ENCODE measurements around the gene RNF183.
"Not testable (repeated sequence)": the region's sequence is repeated elsewhere in the genome, so short reads cannot be mapped to it uniquely, and the experiment has no call there.

The RNF183 gene

DNA sequence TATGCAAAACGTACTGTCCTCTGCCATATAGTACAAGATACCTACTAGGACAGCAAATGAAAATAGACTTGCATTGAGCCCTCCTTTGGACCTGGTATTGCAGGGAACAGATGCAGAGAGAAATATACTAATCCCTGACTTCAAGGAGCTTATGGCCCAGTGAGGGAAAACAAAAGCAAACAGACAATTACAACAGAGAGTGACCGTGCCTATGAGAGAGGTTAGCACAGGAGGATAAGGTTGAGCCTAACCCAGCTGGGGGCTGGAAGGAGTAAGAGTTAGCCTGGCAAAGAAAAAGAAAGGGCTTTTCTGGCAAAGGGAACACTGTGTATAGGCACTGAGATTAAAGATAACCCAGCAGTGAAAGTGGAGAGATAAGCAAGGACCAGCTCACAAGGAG lies 33.3 kb downstream of the RNF183 start:
- DNase-seq = no peak

DNA sequence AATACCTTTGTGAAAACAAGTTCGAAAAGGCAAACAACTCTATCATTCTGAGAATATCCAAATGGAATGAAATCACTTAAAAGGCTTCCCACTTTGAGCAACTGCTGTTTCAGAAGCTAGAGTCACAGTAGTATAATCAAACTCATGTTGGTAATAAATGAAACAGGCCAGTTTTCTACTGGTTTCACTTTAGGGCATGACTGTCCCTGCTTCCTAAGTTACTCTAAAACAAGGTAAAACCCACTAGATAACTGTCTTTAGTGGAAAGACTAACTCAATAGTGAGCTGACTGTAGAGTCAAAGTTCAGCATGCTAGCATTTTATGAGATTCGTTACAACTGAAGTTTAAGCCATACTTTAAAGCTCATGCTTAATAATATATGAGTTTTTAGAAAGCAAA lies 33.8 kb downstream of the RNF183 start:
- DNase-seq = no peak

DNA sequence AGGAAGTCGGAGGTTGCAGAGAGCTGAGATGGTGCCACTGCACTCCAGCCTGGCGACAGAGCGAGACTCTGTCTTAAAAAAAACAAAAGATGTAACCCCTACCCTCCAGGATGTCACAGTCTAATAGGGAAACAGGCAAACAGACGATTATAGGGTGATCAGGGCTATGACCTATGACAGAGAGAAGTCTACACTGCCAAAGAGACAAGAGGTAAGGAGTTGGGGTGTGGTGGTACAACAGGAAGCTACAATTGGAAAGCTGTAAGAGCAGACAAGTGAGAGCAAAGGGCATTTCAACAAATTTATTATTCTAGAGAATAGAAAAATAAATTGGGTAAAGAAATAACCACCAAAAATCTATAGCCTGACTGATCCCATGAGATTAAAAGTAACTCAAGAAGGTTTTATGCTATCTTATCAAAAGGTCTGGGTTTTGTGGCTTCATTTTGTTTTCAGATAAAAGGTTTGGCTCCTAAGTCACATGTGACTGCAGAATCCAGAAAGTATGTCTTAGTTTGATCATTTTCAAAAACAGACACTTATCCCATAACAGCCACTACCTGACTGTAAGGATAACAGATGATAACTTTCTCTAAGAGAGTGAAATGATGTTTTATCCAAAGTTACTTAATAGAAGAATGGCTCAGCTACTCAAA lies 35.1 kb downstream of the RNF183 start:
- DNase-seq = no peak

DNA sequence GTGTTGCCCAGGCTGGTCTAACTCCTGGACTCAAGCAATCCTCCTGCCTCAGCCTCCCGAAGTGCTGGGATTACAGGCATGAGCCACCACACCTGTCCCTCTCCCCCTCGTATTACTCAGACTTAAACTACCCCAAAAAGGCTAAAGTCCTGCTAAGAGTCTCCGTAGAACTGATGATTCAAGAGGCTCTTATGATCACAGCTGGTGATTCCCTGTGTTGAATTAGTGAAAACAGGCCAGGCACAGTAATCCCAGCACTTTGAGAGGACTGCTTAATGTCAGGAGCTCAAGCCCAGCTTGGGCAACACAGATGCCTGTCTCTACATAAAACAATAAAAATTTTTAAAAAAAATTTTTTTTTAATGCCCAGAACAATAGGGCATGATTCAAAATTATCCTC lies 37.0 kb downstream of the RNF183 start:
- DNase-seq = no peak

DNA sequence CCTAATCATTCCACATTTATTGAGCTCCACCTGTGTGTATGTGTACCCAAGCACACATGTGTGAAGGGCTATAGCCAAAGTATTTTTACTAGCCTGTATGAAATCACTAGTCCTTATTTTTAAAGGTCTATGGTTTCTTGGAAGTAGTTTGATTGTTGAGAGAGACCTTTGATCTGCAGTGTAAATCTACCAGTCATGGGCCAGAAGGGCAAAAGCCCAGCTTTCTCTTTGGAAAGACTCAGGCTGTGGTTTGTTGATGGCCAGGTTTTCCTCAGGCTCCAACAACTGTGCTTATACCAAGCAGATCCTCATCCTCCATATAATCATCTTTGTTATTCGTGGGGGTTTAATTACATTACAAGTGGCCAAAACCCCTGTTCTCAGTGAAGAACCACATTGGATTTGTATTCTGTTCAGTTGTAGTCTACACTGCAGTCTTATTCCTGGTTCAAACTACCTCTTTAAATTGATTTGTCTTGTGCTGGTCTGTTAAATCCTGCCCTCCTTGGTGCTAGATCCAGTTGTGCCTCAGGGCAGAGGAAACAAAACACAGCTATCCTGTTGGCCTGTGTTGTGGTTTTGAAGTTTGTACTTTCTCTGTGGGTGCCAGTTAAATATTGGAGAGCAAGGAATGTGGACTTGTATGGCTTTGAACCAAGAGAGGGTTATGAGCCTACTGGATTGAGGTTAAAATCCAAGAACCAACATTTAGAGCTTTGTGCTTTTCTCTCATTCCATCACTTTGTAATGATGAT lies 41.1 kb downstream of the RNF183 start:
- no peak for DNase-seq

DNA sequence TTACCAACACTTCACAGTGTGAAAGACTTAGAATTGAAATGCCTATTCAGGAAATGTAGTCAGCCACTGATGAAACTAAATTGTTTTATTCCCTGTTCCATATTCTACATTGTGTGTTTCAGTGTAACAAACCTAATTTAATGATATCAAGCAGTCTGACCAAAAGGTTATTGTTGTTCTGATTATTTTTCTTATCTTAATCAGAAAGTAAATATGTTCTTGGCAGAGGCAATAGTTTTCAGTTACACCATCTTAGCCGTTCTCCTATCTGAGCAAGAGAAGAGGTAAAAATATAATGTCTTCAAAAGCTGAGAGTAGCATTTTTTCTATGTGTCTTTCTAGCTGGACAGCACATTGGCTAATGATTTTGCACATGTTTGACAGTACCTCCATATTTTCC lies 44.9 kb downstream of the RNF183 start:
- DNase-seq = no peak

DNA sequence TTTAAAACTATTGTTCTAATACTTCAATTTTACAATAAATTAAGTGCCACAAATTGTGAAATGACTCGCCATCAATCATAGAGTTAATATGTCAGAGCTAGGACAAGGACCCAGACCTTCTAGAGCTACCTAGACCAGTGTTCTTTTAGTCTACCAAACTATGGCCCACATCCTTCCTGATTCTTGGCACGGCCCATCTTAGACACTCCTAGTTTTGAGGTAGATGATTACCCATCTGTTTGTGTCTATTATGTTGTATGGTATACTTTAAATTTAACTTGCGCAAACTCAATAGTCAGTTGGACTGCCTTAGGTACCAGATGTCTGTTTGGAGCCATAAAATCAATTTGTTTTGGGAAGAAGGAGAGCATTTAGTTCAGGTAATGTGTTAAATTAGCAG lies 45.3 kb downstream of the RNF183 start:
- no peak for DNase-seq

DNA sequence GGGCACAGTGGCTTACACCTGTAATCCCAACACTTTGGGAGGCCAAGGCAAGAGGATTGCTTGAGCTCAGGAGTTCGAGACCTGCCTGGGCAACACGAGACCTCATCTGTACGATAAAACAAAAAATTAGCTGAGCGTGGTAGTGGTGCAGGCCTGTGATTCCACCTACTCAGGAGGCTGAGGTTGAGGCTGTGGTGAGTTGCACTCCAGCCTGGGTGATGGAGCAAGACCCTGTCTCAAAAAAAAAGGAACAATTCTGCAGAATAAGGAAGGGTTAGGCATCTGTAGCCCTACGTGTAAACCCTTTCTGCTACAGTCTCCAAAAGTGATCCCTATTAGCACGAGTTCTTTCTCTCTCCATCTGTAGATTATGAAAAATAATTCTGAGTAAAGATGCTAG lies 47.7 kb downstream of the RNF183 start:
- no peak for DNase-seq

DNA sequence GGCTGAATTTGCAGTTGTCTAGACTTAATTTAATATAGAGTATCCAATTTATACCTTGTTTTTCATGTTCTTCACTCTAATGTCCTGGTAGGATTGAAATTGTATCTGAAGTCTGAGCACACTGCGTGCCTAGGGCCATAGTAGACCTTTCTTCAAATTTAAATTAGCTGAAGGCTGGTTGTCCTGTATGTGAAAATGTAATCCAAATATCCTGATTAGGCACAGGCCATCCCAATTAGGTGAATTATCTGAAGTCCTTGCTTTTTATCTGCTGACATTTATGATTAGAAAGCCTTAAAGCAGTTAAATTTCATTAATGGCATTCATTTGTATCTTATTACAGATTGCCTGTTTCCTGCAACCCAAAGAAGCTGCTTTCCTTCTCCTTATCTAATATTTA lies 48.2 kb downstream of the RNF183 start:
- no peak for DNase-seq

DNA sequence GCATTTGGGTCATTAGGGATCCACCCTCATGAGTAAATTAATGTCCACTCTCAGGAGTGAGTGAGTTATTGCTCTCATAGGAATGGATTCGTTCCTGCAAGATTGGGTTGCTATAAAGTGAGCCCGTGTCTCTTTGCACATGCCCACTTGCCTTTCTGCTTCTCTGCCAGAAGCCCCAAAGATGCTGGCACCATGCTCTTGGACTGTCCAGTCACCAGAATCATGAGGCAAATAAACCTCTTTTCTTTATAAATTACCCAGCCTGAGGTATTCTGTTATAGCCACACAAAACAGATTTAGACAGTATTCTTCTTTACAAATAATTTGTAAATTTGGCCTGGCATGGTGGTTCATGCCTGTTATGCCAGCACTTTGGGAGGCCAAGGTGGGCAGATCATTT lies 52.4 kb downstream of the RNF183 start:
- DNase-seq = no peak

DNA sequence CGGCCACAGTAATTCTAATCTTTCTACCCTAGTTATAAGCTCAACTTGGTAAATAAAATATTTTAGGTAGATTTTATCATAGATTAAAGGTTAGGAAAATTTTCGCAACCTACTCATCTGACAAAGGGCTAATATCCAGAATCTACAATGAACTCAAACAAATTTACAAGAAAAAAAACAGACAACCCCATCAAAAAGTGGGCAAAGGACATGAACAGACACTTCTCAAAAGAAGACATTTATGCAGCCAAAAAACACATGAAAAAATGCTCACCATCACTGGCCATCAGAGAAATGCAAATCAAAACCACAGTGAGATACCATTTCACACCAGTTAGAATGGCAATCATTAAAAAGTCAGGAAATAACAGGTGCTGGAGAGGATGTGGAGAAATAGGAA lies 53.5 kb downstream of the RNF183 start:
- DNase-seq = not testable (repeated sequence)

DNA sequence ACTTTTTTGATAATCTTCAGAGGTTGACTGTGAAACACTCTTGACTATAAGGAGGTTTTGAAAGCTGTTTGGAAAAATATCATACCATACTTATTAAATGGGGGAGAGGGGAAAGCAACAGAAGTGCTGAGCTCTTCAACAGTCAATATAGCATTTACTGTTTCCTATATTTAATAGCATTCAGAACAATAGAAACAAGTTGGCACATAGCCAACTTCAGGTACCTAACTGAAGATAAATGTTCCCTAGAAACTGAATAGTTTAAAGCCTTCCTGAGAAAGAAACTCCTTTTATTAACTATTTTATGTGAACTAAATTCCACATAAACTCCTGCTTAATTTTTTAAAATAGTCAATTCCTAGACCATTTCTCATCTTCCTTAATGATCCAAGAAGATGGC lies 55.5 kb downstream of the RNF183 start:
- DNase-seq = no peak
